ENCODE data around the gene RABL6.
"Not testable (repeated sequence)": the region's sequence is repeated elsewhere in the genome, so short reads cannot be mapped to it uniquely, and the experiment has no call there.

RABL6 gene

GRCh38 chr9:136823136-136824046 lies 15.6 kb downstream of the RABL6 start:
- no peak for DNase-seq

DNA sequence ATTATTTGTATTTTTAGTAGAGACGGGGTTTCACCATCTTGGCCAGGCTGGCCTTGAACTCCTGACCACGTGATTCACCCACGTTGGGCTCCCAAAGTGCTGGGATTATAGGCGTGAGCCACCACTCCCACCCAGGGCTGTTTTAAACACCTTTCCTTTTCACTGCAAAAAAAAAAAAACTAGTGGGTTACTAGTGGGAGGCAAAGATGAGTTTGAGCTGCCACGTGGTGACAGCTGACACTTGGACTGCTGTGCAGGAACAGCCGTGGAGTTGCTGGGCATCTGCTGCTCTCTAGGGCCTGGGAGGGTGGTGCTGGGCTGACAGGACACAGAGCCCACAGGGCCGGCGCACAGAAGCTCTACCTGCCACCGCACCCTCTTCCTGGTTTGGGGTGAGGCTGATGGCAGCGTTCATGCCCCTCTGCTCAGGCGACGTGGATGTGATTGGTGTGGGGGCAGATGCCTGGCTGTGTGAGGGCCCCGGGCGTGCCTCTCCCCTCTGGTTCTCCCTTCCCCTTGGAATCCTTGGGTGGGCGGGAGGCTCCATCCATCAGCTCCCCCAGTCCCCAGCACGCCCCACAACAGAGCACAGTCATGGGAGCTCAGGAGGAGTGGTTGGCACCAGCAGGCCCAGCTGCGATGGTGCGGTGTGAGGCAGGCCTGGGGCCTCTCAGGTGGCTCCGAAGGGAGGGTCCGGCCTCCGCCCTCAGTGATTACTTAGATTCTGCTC lies 16.9 kb downstream of the RABL6 start:
- no peak for DNase-seq

- DNase-seq: no peak
Observed at GRCh38 chr9:136825295-136826187, 17.8 kb downstream of the RABL6 start.

DNA sequence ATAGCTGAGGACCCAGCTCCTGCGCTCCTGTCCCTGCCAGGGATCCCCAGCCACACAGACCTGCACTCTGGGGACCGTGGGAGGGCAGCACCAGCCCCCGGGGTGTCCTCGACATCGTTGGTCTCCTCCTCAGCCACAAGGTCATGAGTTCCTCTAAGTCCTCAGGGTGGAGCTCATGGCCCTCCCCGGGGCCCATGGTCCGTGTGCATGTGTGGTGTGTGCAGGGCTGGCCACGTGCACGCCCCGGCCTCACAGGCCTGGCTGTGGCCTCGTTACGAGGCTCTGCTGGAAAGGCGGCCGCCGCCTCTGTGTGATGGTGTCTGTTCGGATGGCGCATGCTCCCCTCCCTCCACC lies 18.4 kb downstream of the RABL6 start:
- no peak for DNase-seq

GRCh38 chr9:136826703-136827582 lies 19.2 kb downstream of the RABL6 start:
- DNase-seq: no peak

GRCh38 chr9:136827794-136828473 lies 20.2 kb downstream of the RABL6 start:
- no peak for DNase-seq

GRCh38 chr9:136828474-136829140 lies 20.9 kb downstream of the RABL6 start:
- DNase-seq: no peak

DNA sequence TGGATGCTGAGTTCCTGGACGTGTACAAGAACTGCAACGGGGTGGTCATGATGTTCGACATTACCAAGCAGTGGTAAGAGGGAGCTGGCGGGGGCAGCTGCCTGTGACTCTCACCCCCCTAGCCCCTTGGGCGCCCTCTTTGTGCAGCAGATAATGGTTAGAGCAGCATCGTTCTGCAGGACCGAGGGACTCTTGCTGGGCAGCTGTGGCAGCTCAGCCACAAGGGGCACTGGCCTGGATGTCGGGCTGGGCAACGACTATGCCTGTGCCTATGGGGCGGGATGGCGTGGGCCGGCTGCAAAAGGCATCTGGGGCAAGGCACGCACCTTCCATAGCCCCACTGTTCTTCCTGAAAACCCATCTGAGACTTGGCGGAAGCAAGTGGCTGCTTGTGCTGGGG lies 21.7 kb downstream of the RABL6 start:
- DNase-seq: no peak

- no peak for DNase-seq
Observed at GRCh38 chr9:136829981-136830885, 22.5 kb downstream of the RABL6 start.

DNA sequence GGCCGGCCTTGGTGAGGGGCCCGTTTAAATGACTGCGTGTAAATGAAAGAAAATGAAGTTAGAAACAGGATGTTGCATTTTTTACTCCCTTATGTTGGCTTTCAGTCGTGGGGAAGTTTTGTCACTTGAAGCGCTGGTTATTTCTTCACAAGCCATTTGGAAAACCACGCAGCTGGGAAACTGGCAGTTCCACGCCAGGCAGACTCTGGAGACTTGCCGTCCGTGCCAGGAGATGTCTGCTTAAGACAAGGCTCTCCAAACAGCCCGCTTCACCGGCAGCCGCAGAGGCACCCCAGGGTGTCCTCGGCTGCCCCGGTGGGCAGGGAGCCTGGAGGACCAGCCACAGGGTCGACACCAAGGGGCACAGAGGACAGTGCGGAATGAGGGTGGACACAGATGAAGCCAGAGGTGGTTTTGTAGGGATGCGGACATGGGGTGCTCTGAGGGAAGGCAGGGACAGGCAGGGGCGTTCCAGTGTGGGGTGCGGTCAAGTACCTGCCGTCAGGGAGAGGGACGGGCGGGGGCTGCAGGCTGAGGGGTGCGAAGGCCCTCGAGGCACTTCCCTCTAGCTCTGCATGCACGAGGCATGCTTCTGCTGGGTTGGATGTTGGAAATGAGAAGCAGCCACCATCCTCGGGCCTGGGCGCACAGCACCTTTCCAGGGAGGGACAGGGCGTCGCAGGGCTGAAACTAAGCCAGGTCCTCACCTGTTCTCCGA lies 23.4 kb downstream of the RABL6 start:
- no peak for DNase-seq

DNA sequence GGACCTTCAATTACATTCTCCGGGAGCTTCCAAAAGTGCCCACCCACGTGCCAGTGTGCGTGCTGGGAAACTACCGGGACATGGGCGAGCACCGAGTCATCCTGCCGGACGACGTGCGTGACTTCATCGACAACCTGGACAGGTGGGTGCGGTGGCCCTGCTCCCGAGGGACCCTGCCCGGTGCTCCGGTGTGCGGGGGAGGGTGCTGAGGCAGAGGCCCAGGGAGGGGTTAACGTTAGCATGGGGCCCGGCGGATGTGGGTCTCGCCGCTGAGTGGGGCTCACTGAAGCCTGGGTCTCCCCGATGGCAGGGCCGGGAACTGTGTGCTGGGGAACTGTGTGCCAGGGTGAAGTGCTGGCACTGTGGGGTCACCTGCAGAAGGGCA lies 24.0 kb downstream of the RABL6 start:
- DNase-seq: no peak

DNA sequence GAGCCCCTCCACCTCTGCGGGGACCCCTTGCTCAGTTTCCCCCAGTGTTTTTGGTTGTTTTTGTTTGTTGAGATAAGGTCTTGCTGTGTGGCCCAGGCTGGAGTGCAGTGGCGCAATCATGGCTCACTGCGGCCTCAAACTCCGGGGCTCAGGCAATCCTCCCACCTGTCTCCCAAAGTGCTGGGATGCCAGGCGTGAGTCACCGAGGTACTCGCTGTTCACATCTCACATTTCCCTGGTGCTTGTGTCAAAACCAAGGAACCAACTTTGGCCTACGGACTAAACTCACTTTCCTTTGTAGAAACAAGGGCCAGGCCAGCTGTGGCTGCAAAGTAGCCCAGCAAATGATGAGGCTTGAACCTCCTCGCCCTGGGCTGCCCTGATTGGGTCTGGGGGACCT lies 24.8 kb downstream of the RABL6 start:
- DNase-seq: no peak

DNA sequence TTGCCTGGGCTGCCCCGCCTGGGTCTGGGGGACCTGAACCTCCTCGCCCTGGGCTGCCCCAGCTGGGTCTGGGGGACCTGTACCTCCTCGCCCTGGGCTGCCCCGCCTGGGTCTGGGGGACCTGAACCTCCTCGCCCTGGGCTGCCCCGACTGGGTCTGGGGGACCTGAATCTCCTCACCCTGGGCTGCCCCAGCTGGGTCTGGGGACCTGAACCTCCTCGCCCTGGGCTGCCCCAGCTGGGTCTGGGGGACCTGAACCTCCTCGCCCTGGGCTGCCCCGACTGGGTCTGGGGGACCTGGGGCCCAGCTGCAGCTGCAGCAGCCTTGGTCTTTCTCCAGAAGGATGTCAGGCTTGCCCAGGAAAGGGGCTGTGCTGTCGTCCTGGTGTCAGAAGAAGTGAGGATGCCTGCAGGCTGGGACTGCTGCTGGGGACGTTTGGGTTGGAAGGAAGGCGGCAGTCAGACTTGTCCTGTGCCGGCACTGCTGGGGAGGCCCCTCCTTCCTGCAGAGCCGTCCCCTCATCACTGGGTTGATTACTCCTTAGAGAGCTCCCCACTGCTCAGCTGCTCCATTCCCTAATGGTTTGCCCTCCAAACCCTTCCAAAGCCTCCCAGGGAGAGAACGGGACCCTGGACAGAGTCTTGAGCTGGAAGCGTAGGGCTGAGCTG lies 25.8 kb downstream of the RABL6 start:
- DNase-seq: not testable (repeated sequence)

GRCh38 chr9:136835162-136835931 lies 27.6 kb downstream of the RABL6 start:
- DNase-seq: no peak

DNA sequence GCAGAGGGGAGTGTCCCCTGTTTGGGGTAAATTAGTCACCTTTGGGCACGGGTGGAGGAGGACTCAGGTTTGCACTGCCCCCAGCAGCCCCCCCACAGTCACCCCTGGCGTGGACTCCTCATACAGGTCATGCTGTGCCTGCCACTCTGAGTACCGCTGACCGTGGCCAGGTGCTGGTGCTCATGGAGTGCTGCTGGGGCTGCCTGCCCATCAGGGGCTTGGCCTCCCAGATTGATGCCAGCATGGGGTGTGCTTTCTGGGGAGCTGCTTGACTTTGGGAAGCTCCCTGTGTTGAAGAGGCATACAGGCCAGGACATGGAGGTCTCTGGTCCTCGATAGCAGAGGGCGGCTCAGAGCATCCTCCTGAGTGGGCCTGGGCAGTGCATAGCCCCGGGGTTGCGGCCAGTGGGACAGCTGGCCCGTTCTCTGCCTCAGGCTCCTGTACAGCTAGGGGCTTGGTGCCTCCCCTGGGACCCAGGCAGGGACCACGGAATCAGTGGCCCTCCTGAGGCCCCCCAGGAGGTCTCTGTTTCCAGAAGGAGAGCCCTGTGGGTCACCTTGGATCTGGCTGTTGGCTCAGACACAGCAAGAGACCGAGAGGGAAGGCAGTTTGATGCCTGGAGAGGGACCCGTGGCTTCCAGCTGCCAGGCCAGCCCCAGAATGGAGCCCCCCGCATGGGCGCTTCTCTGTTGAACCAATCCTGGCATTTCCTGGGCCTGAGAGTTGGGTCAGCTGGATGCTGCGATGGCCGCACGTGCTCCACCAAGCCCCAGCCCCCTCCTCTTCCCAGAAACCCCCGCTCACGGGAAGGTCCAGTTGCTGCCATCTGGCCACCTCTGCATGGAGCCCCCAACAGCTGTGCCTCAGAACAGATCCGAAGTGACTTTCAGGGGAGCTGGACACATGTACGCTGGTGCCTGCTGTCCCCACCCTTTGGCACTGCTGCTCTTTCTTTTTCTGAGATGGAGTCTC lies 28.5 kb downstream of the RABL6 start:
- no peak for DNase-seq

DNA sequence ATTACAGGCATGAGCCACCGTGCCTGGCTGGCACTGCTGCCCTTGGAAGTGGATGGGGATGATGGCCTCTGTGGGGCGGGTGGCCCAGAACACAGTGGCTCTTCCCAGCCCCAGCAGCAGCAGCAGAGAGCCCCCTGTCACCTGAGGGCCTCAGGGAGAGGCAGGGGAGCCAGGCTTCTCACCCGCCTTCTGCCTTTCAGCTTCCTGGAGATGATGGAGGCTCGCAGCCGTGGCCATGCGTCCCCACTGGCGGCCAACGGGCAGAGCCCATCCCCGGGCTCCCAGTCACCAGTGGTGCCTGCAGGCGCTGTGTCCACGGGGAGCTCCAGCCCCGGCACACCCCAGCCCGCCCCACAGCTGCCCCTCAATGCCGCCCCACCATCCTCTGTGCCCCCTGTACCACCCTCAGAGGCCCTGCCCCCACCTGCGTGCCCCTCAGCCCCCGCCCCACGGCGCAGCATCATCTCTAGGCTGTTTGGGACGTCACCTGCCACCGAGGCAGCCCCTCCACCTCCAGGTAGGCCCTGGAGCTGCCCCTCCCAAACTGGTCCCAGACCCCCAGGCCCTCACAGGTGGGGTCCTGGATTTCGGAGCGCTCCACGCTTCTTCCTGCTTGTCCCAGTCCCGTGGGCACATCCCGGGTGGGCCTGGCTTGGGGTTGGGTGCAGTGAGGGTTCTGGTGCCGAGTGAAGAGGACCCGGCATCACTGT lies 29.6 kb downstream of the RABL6 start:
- DNase-seq: no peak

Measured in NCI-H446 (cell line).